Measurements from ENCODE around the gene MAZ.
A peak's percentile ranks its signal among the peaks of the same experiment; 100 is the strongest.
"Not testable (repeated sequence)": the region's sequence is repeated elsewhere in the genome, so short reads cannot be mapped to it uniquely, and the experiment has no call there.

Gene MAZ

GRCh38 chr16:29784901-29785500, 21.3 kb upstream of the MAZ start:
- DNase-seq (ENCODE audit: low read depth): peak; percentile 43

GRCh38 chr16:29787155-29787554, 19.2 kb upstream of the MAZ start:
- DNase-seq (ENCODE audit: low read depth): not testable (repeated sequence)

- DNase-seq (ENCODE audit: low read depth): no peak
Observed at GRCh38 chr16:29789775-29790182, 16.6 kb upstream of the MAZ start.

GRCh38 chr16:29790183-29790948, 16.0 kb upstream of the MAZ start, which contains the start of gene KIF22:
TSS of gene KIF22 (plus strand) at chr16:29790751. CDS start at chr16:29790760, 9 bp downstream.
- DNase-seq (ENCODE audit: low read depth): peak; percentile 98

GRCh38 chr16:29790949-29791844, 15.1 kb upstream of the MAZ start:
- DNase-seq (ENCODE audit: low read depth): no peak

GRCh38 chr16:29791845-29792807, 14.2 kb upstream of the MAZ start:
- no peak for DNase-seq (ENCODE audit: low read depth)

- not testable (repeated sequence) for DNase-seq (ENCODE audit: low read depth)
Observed at GRCh38 chr16:29793153-29793552, 13.2 kb upstream of the MAZ start.

GRCh38 chr16:29794231-29794710, 12.1 kb upstream of the MAZ start:
- no peak for DNase-seq (ENCODE audit: low read depth)

GRCh38 chr16:29802416-29802935, 3.9 kb upstream of the MAZ start:
- no peak for DNase-seq (ENCODE audit: low read depth)

GRCh38 chr16:29804020-29804419, 2.3 kb upstream of the MAZ start:
- DNase-seq (ENCODE audit: low read depth): no peak

- DNase-seq (ENCODE audit: low read depth): no peak
Observed at GRCh38 chr16:29804455-29805231, 1.7 kb upstream of the MAZ start.

GRCh38 chr16:29805232-29806098, 864 bp upstream of the MAZ start:
- DNase-seq (ENCODE audit: low read depth): peak; percentile 94

GRCh38 chr16:29806641-29807425, 504 bp downstream of the MAZ start:
- DNase-seq (ENCODE audit: low read depth): peak; percentile 27

- peak; percentile 92 for DNase-seq (ENCODE audit: low read depth)
Observed at GRCh38 chr16:29807426-29808218, 1.3 kb downstream of the MAZ start.

GRCh38 chr16:29808219-29808900, 2.0 kb downstream of the MAZ start:
- no peak for DNase-seq (ENCODE audit: low read depth)

GRCh38 chr16:29809031-29809747, 2.9 kb downstream of the MAZ start:
- DNase-seq (ENCODE audit: low read depth): no peak

Data from amniotic epithelial cell (primary cell).